RPMI7951 (cell line): Measurements from ENCODE around the gene ARID2. TPM values are rescaled to one million over a fixed set of nuclear protein-coding genes. Genes with fewer than 3 reads are reported as not detected.
A peak's percentile ranks its signal among the peaks of the same experiment; 100 is the strongest.

ENCODE experiments used
- DNase-seq: peaks from one replicate; pipeline ENCODE4 v3.0.0-alpha.2; 2012; ENCODE audit warnings: low read depth
- total RNA-seq: library from RNA; depleted of rRNA; stranded (reverse); fragments of >200 nt; shearing (Covaris generic); gene quantifications from 2 replicates; pipeline ENCODE4 v1.2.3, GENCODE V29; 2014

Gene ARID2
- total RNA-seq, 1 experiment from 2014 or later: 16.7 TPM

GRCh38 chr12:45863332-45863731, 133.8 kb downstream of the ARID2 start:
- no peak for DNase-seq

GRCh38 chr12:45866299-45866698, 136.8 kb downstream of the ARID2 start:
- DNase-seq: no peak

- no peak for DNase-seq
Observed at GRCh38 chr12:45872446-45872845, 142.9 kb downstream of the ARID2 start.

- no peak for DNase-seq
Observed at GRCh38 chr12:45877069-45877468, 147.6 kb downstream of the ARID2 start.

- DNase-seq: no peak
Observed at GRCh38 chr12:45878630-45879255, 149.2 kb downstream of the ARID2 start.

GRCh38 chr12:45879363-45879895, 149.9 kb downstream of the ARID2 start:
- DNase-seq: no peak

- no peak for DNase-seq
Observed at GRCh38 chr12:45880533-45880932, 151.0 kb downstream of the ARID2 start.

- no peak for DNase-seq
Observed at GRCh38 chr12:45883187-45883586, 153.7 kb downstream of the ARID2 start.

- no peak for DNase-seq
Observed at GRCh38 chr12:45886685-45887084, 157.2 kb downstream of the ARID2 start.

- DNase-seq: no peak
Observed at GRCh38 chr12:45887544-45887943, 158.0 kb downstream of the ARID2 start.

- no peak for DNase-seq
Observed at GRCh38 chr12:45890276-45890675, 160.8 kb downstream of the ARID2 start.

- DNase-seq: peak; percentile 5
Observed at GRCh38 chr12:45893240-45893639, 163.7 kb downstream of the ARID2 start.

- no peak for DNase-seq
Observed at GRCh38 chr12:45895961-45896360, 166.5 kb downstream of the ARID2 start.

GRCh38 chr12:45898094-45898493, 168.6 kb downstream of the ARID2 start:
- DNase-seq: no peak

- DNase-seq: no peak
Observed at GRCh38 chr12:45907955-45908354, 178.4 kb downstream of the ARID2 start.

- DNase-seq: no peak
Observed at GRCh38 chr12:45909041-45909713, 179.7 kb downstream of the ARID2 start.

GRCh38 chr12:45912774-45913173, 183.3 kb downstream of the ARID2 start:
- no peak for DNase-seq

GRCh38 chr12:45913631-45914030, 184.1 kb downstream of the ARID2 start:
- DNase-seq: no peak

GRCh38 chr12:45914090-45914489, 184.6 kb downstream of the ARID2 start:
- peak; percentile 63 for DNase-seq

GRCh38 chr12:45915405-45915804, 185.9 kb downstream of the ARID2 start:
- DNase-seq: no peak

GRCh38 chr12:45918818-45919217, 189.3 kb downstream of the ARID2 start:
- DNase-seq: no peak

- no peak for DNase-seq
Observed at GRCh38 chr12:45928309-45928708, 198.8 kb downstream of the ARID2 start.

- DNase-seq: no peak
Observed at GRCh38 chr12:45930369-45930768, 200.9 kb downstream of the ARID2 start.
